T-helper 1 cell treated with Interleukin-12 subunit alpha and Interleukin-12 subunit beta and Interleukin-4 antibody, amounts not matched to agents 30 μg/mL and 1 μg/mL, for 36 hours (primary cell): ENCODE data around the gene BCL11B.

Source experiments
- H3K27ac Mint-ChIP-seq: one replicate; pipeline ENCODE4 v1.8.0; 2021; ENCODE audit warnings: mild to moderate bottlenecking, mixed read lengths
- H3K27me3 Mint-ChIP-seq: one replicate; pipeline ENCODE4 v1.8.0; 2021; ENCODE audit warnings: low read depth, mixed read lengths
- H3K36me3 Mint-ChIP-seq: one replicate; pipeline ENCODE4 v1.8.0; 2021; ENCODE audit warnings: low read depth, mixed read lengths
- H3K4me1 Mint-ChIP-seq: one replicate; pipeline ENCODE4 v1.8.0; 2021; ENCODE audit warnings: low read depth, mixed read lengths
- H3K4me3 Mint-ChIP-seq: one replicate; pipeline ENCODE4 v1.8.0; 2021; ENCODE audit warnings: mild to moderate bottlenecking, moderate library complexity, mixed read lengths
- H3K9me3 Mint-ChIP-seq: one replicate; pipeline ENCODE4 v1.8.0; 2021; ENCODE audit warnings: mixed read lengths

Gene BCL11B

GRCh38 chr14:99304208-99304607 is 32.2 kb upstream of the BCL11B start:
- Mint-ChIP-seq H3K4me3 (no peak overlapping the region), H3K27me3 (peaks cover 48% of the 10 kb centered on the region), H3K27ac (no peak overlapping the region), H3K36me3 (no peaks in the 10 kb centered on the region), H3K9me3 (peaks cover 14% of the 10 kb centered on the region), H3K4me1 (no peaks in the 10 kb centered on the region)

- Mint-ChIP-seq H3K27ac (no peak overlapping the region), H3K4me3 (no peak overlapping the region), H3K27me3 (peaks cover 49% of the 10 kb centered on the region), H3K36me3 (no peaks in the 10 kb centered on the region), H3K4me1 (no peaks in the 10 kb centered on the region), H3K9me3 (peaks cover 29% of the 10 kb centered on the region)
Measured at GRCh38 chr14:99300190-99300589, 28.2 kb upstream of the BCL11B start.

- peaks cover 26% of the 10 kb centered on the region for H3K9me3 Mint-ChIP-seq
- H3K4me3 Mint-ChIP-seq, result no peak overlapping the region
- H3K27ac Mint-ChIP-seq, result no peak overlapping the region
- no peaks in the 10 kb centered on the region for H3K4me1 Mint-ChIP-seq
- H3K36me3 Mint-ChIP-seq, result no peaks in the 10 kb centered on the region
- H3K27me3 Mint-ChIP-seq, result peaks cover 23% of the 10 kb centered on the region
Measured at GRCh38 chr14:99296517-99296916, 24.5 kb upstream of the BCL11B start.

GRCh38 chr14:99289394-99290189 is 17.6 kb upstream of the BCL11B start:
- no peaks in the 10 kb centered on the region for H3K36me3 Mint-ChIP-seq
- no peak overlapping the region for H3K27ac Mint-ChIP-seq
- H3K27me3 Mint-ChIP-seq, result no peaks in the 10 kb centered on the region
- H3K4me3 Mint-ChIP-seq, result no peak overlapping the region
- H3K9me3 Mint-ChIP-seq, result no peaks in the 10 kb centered on the region
- H3K4me1 Mint-ChIP-seq, result peaks cover 8% of the 10 kb centered on the region

- H3K9me3 Mint-ChIP-seq, result no peaks in the 10 kb centered on the region
- no peaks in the 10 kb centered on the region for H3K36me3 Mint-ChIP-seq
- H3K27me3 Mint-ChIP-seq, result no peaks in the 10 kb centered on the region
- peaks cover 8% of the 10 kb centered on the region for H3K4me1 Mint-ChIP-seq
- no peak overlapping the region for H3K27ac Mint-ChIP-seq
- H3K4me3 Mint-ChIP-seq, result no peak overlapping the region
Measured at GRCh38 chr14:99288948-99289347, 17.0 kb upstream of the BCL11B start.

- Mint-ChIP-seq H3K9me3 (no peaks in the 10 kb centered on the region), H3K36me3 (no peaks in the 10 kb centered on the region), H3K4me1 (peaks cover 9% of the 10 kb centered on the region), H3K27me3 (no peaks in the 10 kb centered on the region), H3K4me3 (peak overlapping the region; percentile 33), H3K27ac (peak overlapping the region; percentile 58)
Measured at GRCh38 chr14:99287269-99287942, 15.4 kb upstream of the BCL11B start.

- H3K4me3 Mint-ChIP-seq, result peak overlapping the region; percentile 33
- peaks cover 9% of the 10 kb centered on the region for H3K4me1 Mint-ChIP-seq
- H3K27ac Mint-ChIP-seq, result peak overlapping the region; percentile 58
- no peaks in the 10 kb centered on the region for H3K36me3 Mint-ChIP-seq
- H3K9me3 Mint-ChIP-seq, result no peaks in the 10 kb centered on the region
- H3K27me3 Mint-ChIP-seq, result no peaks in the 10 kb centered on the region
Measured at GRCh38 chr14:99286761-99287160, 14.8 kb upstream of the BCL11B start.

GRCh38 chr14:99284254-99285004 is 12.4 kb upstream of the BCL11B start:
- Mint-ChIP-seq H3K27ac (no peak overlapping the region), H3K4me3 (no peak overlapping the region), H3K27me3 (peaks cover 5% of the 10 kb centered on the region), H3K4me1 (peaks cover 15% of the 10 kb centered on the region), H3K9me3 (no peaks in the 10 kb centered on the region), H3K36me3 (no peaks in the 10 kb centered on the region)

GRCh38 chr14:99282261-99283050 is 10.5 kb upstream of the BCL11B start:
- H3K9me3 Mint-ChIP-seq, result no peaks in the 10 kb centered on the region
- no peak overlapping the region for H3K4me3 Mint-ChIP-seq
- no peaks in the 10 kb centered on the region for H3K36me3 Mint-ChIP-seq
- peaks cover 14% of the 10 kb centered on the region for H3K27me3 Mint-ChIP-seq
- no peak overlapping the region for H3K27ac Mint-ChIP-seq
- H3K4me1 Mint-ChIP-seq, result peaks cover 15% of the 10 kb centered on the region

- H3K4me3 Mint-ChIP-seq, result no peak overlapping the region
- H3K27me3 Mint-ChIP-seq, result peaks cover 20% of the 10 kb centered on the region
- H3K9me3 Mint-ChIP-seq, result no peaks in the 10 kb centered on the region
- H3K4me1 Mint-ChIP-seq, result peaks cover 18% of the 10 kb centered on the region
- no peaks in the 10 kb centered on the region for H3K36me3 Mint-ChIP-seq
- H3K27ac Mint-ChIP-seq, result no peak overlapping the region
Measured at GRCh38 chr14:99281396-99281795, 9.4 kb upstream of the BCL11B start.

GRCh38 chr14:99280852-99281251 is 8.9 kb upstream of the BCL11B start:
- Mint-ChIP-seq H3K27me3 (peaks cover 25% of the 10 kb centered on the region), H3K4me1 (peaks cover 21% of the 10 kb centered on the region), H3K4me3 (no peak overlapping the region), H3K27ac (no peak overlapping the region), H3K9me3 (no peaks in the 10 kb centered on the region), H3K36me3 (no peaks in the 10 kb centered on the region)

GRCh38 chr14:99280066-99280731 is 8.2 kb upstream of the BCL11B start:
- Mint-ChIP-seq H3K4me1 (peaks cover 23% of the 10 kb centered on the region), H3K27ac (no peak overlapping the region), H3K27me3 (peaks cover 27% of the 10 kb centered on the region), H3K4me3 (no peak overlapping the region), H3K9me3 (no peaks in the 10 kb centered on the region), H3K36me3 (no peaks in the 10 kb centered on the region)

- Mint-ChIP-seq H3K36me3 (no peaks in the 10 kb centered on the region), H3K9me3 (no peaks in the 10 kb centered on the region), H3K27me3 (peaks cover 27% of the 10 kb centered on the region), H3K4me3 (no peak overlapping the region), H3K27ac (no peak overlapping the region), H3K4me1 (peaks cover 28% of the 10 kb centered on the region)
Measured at GRCh38 chr14:99278836-99279235, 6.8 kb upstream of the BCL11B start.

GRCh38 chr14:99277530-99277929 is 5.5 kb upstream of the BCL11B start:
- Mint-ChIP-seq H3K4me3 (peak overlapping the region; percentile 17), H3K27me3 (peaks cover 27% of the 10 kb centered on the region), H3K9me3 (no peaks in the 10 kb centered on the region), H3K27ac (no peak overlapping the region), H3K4me1 (peaks cover 32% of the 10 kb centered on the region), H3K36me3 (no peaks in the 10 kb centered on the region)
